ENCODE data around the gene SEMA4B.
"Not testable (repeated sequence)": the region's sequence is repeated elsewhere in the genome, so short reads cannot be mapped to it uniquely, and the experiment has no call there.

SEMA4B gene

GRCh38 chr15:90270502-90271150, 69.5 kb downstream of the SEMA4B start:
- TF ChIP-seq CTCF (conservative IDR thresholded peaks at IDR 0.05): no peak
- H3K27ac ChIP-seq: no peak overlapping the region

GRCh38 chr15:90271459-90272166, 70.5 kb downstream of the SEMA4B start:
- TF ChIP-seq CTCF (conservative IDR thresholded peaks at IDR 0.05): no peak
- H3K27ac ChIP-seq: no peak overlapping the region

- not testable (repeated sequence) for H3K27ac ChIP-seq
Measured at GRCh38 chr15:90278467-90278866, 77.3 kb downstream of the SEMA4B start.

Measured in VCaP (cell line).